Measurements from ENCODE around the gene CDC7.

CDC7 gene

GRCh38 chr1:91526496-91526895, 25.8 kb downstream of the CDC7 start:
- H3K36me3 Mint-ChIP-seq (ENCODE audit: low read depth), result peaks cover 41% of the 10 kb centered on the region
- H3K27ac Mint-ChIP-seq, result no peak overlapping the region
- peaks cover 35% of the 10 kb centered on the region for H3K4me1 Mint-ChIP-seq (ENCODE audit: low read depth)
- no peaks in the 10 kb centered on the region for H3K27me3 Mint-ChIP-seq
- H3K4me3 Mint-ChIP-seq, result no peak overlapping the region
- no peak for DNase-seq
- no peaks in the 10 kb centered on the region for H3K9me3 Mint-ChIP-seq

GRCh38 chr1:91527266-91527765, 26.7 kb downstream of the CDC7 start:
- Mint-ChIP-seq H3K4me3 (no peak overlapping the region), H3K9me3 (no peaks in the 10 kb centered on the region), H3K27ac (no peak overlapping the region)

GRCh38 chr1:91527781-91528180, 27.1 kb downstream of the CDC7 start:
- Mint-ChIP-seq H3K4me3 (no peak overlapping the region), H3K9me3 (no peaks in the 10 kb centered on the region), H3K27ac (no peak overlapping the region), H3K4me1 (ENCODE audit: low read depth) (peaks cover 29% of the 10 kb centered on the region), H3K27me3 (no peaks in the 10 kb centered on the region), H3K36me3 (ENCODE audit: low read depth) (peaks cover 36% of the 10 kb centered on the region)
- DNase-seq, result no peak

More at GRCh38 chr1:91527266-91527765, 26.7 kb downstream of the CDC7 start:
- peaks cover 37% of the 10 kb centered on the region for H3K36me3 Mint-ChIP-seq (ENCODE audit: low read depth)
- no peak for DNase-seq
- no peaks in the 10 kb centered on the region for H3K27me3 Mint-ChIP-seq
- H3K4me1 Mint-ChIP-seq (ENCODE audit: low read depth), result peaks cover 30% of the 10 kb centered on the region

- H3K4me1 Mint-ChIP-seq (ENCODE audit: low read depth), result peaks cover 24% of the 10 kb centered on the region
- no peaks in the 10 kb centered on the region for H3K9me3 Mint-ChIP-seq
- no peak overlapping the region for H3K27ac Mint-ChIP-seq
- no peak for DNase-seq
- H3K27me3 Mint-ChIP-seq, result no peaks in the 10 kb centered on the region
- peaks cover 24% of the 10 kb centered on the region for H3K36me3 Mint-ChIP-seq (ENCODE audit: low read depth)
- no peak overlapping the region for H3K4me3 Mint-ChIP-seq
Observed at GRCh38 chr1:91529856-91530255, 29.2 kb downstream of the CDC7 start.

- H3K4me1 Mint-ChIP-seq (ENCODE audit: low read depth), result peaks cover 26% of the 10 kb centered on the region
- no peaks in the 10 kb centered on the region for H3K27me3 Mint-ChIP-seq
- no peak for DNase-seq
- no peak overlapping the region for H3K4me3 Mint-ChIP-seq
- H3K36me3 Mint-ChIP-seq (ENCODE audit: low read depth), result peaks cover 11% of the 10 kb centered on the region
- H3K27ac Mint-ChIP-seq, result peak overlapping the region; percentile 41
- H3K9me3 Mint-ChIP-seq, result no peaks in the 10 kb centered on the region
Observed at GRCh38 chr1:91533361-91534024, 32.8 kb downstream of the CDC7 start.

- no peaks in the 10 kb centered on the region for H3K9me3 Mint-ChIP-seq
- no peak overlapping the region for H3K27ac Mint-ChIP-seq
- H3K36me3 Mint-ChIP-seq (ENCODE audit: low read depth), result peaks cover 9% of the 10 kb centered on the region
- H3K27me3 Mint-ChIP-seq, result no peaks in the 10 kb centered on the region
- peaks cover 22% of the 10 kb centered on the region for H3K4me1 Mint-ChIP-seq (ENCODE audit: low read depth)
- no peak overlapping the region for H3K4me3 Mint-ChIP-seq
- no peak for DNase-seq
Observed at GRCh38 chr1:91535441-91535840, 34.8 kb downstream of the CDC7 start.

- Mint-ChIP-seq H3K36me3 (ENCODE audit: low read depth) (peaks cover 1% of the 10 kb centered on the region), H3K27me3 (no peaks in the 10 kb centered on the region), H3K4me3 (no peak overlapping the region), H3K27ac (no peak overlapping the region), H3K4me1 (ENCODE audit: low read depth) (peaks cover 33% of the 10 kb centered on the region), H3K9me3 (peaks cover 8% of the 10 kb centered on the region)
- DNase-seq, result no peak
Observed at GRCh38 chr1:91537281-91537986, 36.8 kb downstream of the CDC7 start.

- no peak for DNase-seq
- Mint-ChIP-seq H3K27ac (no peak overlapping the region), H3K27me3 (no peaks in the 10 kb centered on the region), H3K4me3 (no peak overlapping the region), H3K36me3 (ENCODE audit: low read depth) (no peaks in the 10 kb centered on the region), H3K4me1 (ENCODE audit: low read depth) (peaks cover 29% of the 10 kb centered on the region), H3K9me3 (peaks cover 8% of the 10 kb centered on the region)
Observed at GRCh38 chr1:91537987-91538304, 37.3 kb downstream of the CDC7 start.

- Mint-ChIP-seq H3K36me3 (ENCODE audit: low read depth) (no peaks in the 10 kb centered on the region), H3K9me3 (peaks cover 8% of the 10 kb centered on the region), H3K4me1 (ENCODE audit: low read depth) (peaks cover 29% of the 10 kb centered on the region), H3K27ac (no peak overlapping the region), H3K4me3 (no peak overlapping the region), H3K27me3 (no peaks in the 10 kb centered on the region)
- no peak for DNase-seq
Observed at GRCh38 chr1:91540910-91541309, 40.3 kb downstream of the CDC7 start.

GRCh38 chr1:91541918-91542533, 41.4 kb downstream of the CDC7 start:
- Mint-ChIP-seq H3K36me3 (ENCODE audit: low read depth) (no peaks in the 10 kb centered on the region), H3K9me3 (peaks cover 8% of the 10 kb centered on the region), H3K27me3 (no peaks in the 10 kb centered on the region), H3K27ac (no peak overlapping the region), H3K4me1 (ENCODE audit: low read depth) (peaks cover 31% of the 10 kb centered on the region), H3K4me3 (no peak overlapping the region)
- DNase-seq, result no peak

- Mint-ChIP-seq H3K36me3 (ENCODE audit: low read depth) (peaks cover 2% of the 10 kb centered on the region), H3K9me3 (peaks cover 12% of the 10 kb centered on the region), H3K27ac (no peak overlapping the region), H3K4me3 (no peak overlapping the region), H3K4me1 (ENCODE audit: low read depth) (peaks cover 56% of the 10 kb centered on the region), H3K27me3 (no peaks in the 10 kb centered on the region)
- DNase-seq, result no peak
Observed at GRCh38 chr1:91545506-91546300, 45.1 kb downstream of the CDC7 start.

GRCh38 chr1:91546301-91546581, 45.6 kb downstream of the CDC7 start:
- no peak overlapping the region for H3K4me3 Mint-ChIP-seq
- peaks cover 56% of the 10 kb centered on the region for H3K4me1 Mint-ChIP-seq (ENCODE audit: low read depth)
- H3K27ac Mint-ChIP-seq, result no peak overlapping the region
- peaks cover 2% of the 10 kb centered on the region for H3K36me3 Mint-ChIP-seq (ENCODE audit: low read depth)
- no peak for DNase-seq
- no peaks in the 10 kb centered on the region for H3K27me3 Mint-ChIP-seq
- H3K9me3 Mint-ChIP-seq, result peaks cover 8% of the 10 kb centered on the region

GRCh38 chr1:91546876-91547275, 46.2 kb downstream of the CDC7 start:
- Mint-ChIP-seq H3K4me1 (ENCODE audit: low read depth) (peaks cover 57% of the 10 kb centered on the region), H3K36me3 (ENCODE audit: low read depth) (peaks cover 2% of the 10 kb centered on the region), H3K27me3 (no peaks in the 10 kb centered on the region), H3K9me3 (peaks cover 4% of the 10 kb centered on the region), H3K27ac (no peak overlapping the region), H3K4me3 (no peak overlapping the region)
- no peak for DNase-seq

- Mint-ChIP-seq H3K4me3 (peak overlapping the region; percentile 9), H3K36me3 (ENCODE audit: low read depth) (peaks cover 2% of the 10 kb centered on the region), H3K4me1 (ENCODE audit: low read depth) (peaks cover 69% of the 10 kb centered on the region), H3K27me3 (no peaks in the 10 kb centered on the region), H3K9me3 (peaks cover 4% of the 10 kb centered on the region), H3K27ac (peak overlapping the region; percentile 65)
- DNase-seq, result no peak
Observed at GRCh38 chr1:91548376-91549040, 47.9 kb downstream of the CDC7 start.

Measured in activated T-cell treated with anti-CD3 and anti-CD28 coated beads, Interleukin-2, amount 50 U/mL, for 24 hours (primary cell).